Testis (tissue), 3 donors: ENCODE data around the gene MS4A18. TPM values are rescaled to one million over a fixed set of nuclear protein-coding genes. Genes with fewer than 3 reads are reported as not detected.

Experiments
- DNase-seq: peaks from one replicate; pipeline ENCODE4 v3.0.0-alpha.2; 2019
- H3K27ac ChIP-seq, 2 donors: fragments of 200-600 bp; sonication (generic); one replicate each; pipeline ENCODE4 v1.5.1; 2019
- H3K27me3 ChIP-seq: fragments of 200-600 bp; sonication (generic); one replicate; pipeline ENCODE4 v1.5.1; 2019
- H3K36me3 ChIP-seq: fragments of 200-600 bp; sonication (generic); one replicate; pipeline ENCODE4 v1.5.1; 2017; ENCODE audit warnings: low read depth; ENCODE audit errors: missing control alignments
- H3K4me1 ChIP-seq: fragments of 200-600 bp; sonication (generic); one replicate; pipeline ENCODE4 v1.5.1; 2019
- H3K4me3 ChIP-seq, 2 donors: fragments of 200-600 bp; sonication (generic); one replicate each; pipeline ENCODE4 v1.5.1; 2017 to 2019
- H3K9me3 ChIP-seq: fragments of 200-600 bp; sonication (generic); one replicate; pipeline ENCODE4 v1.5.1; 2017
- POLR2A ChIP-seq: fragments of 450-650 bp; IDR thresholded peaks from one replicate; pipeline ENCODE4 v1.6.1; 2017; ENCODE audit warnings: antibody characterized with exemption, mild to moderate bottlenecking, moderate library complexity
- WGBS, 2 donors: methylation state at CpG; one replicate each; pipeline ENCODE4 v1.1.5; 2018; 5-methylcytosine and 5-hydroxymethylcytosine counted together
- intact Hi-C: fragments of 100-400 bp; cut with DNase I; formaldehyde crosslinking; loops from one replicate; pipeline ENCODE4 v1.15.1; 2023; ENCODE audit warnings: low total_unique reads
- polyA plus RNA-seq: library from polyadenylated mRNA; stranded (reverse); fragments of 350-450 nt; fragmentation: Illumina TruSeq; extraction: RNeasy Lipid Tissue Mini Kit (QIAGEN cat#74804); gene quantifications from one replicate; pipeline ENCODE4 v1.2.3, GENCODE V29; 2014; ENCODE audit warnings: low read depth, low replicate concordance; ENCODE audit not compliant: insufficient read depth
- total RNA-seq, 2 donors: library from RNA; depleted of rRNA; stranded (reverse); fragments of >200 nt; gene quantifications; one replicate each; pipeline ENCODE4 v1.2.3, GENCODE V29; 2016
- TF ChIP-seq, protein P1 (sequence below), 3 experiments: fragments of 450-650 bp in 2 of 3; fragments of 200-600 bp in 1 of 3; sonication (generic) in 1 of 3; IDR thresholded peaks; one replicate each; pipeline ENCODE4 v1.5.1; 2016 to 2019; ENCODE audit warnings: antibody characterized with exemption in 3 of 3, mild to moderate bottlenecking in 2 of 3, moderate library complexity in 1 of 3

Gene MS4A18
- total and polyA plus RNA-seq, 3 donors from 2014 or later: 0.50 to 0.96 TPM; not detected in 1

GRCh38 chr11:60777572-60777971 is 53.1 kb downstream of the MS4A18 start:
- no peak overlapping the region for H3K27ac ChIP-seq
- no peak for DNase-seq
- no peaks in the 10 kb centered on the region for H3K9me3 ChIP-seq
- H3K4me3 ChIP-seq: no peak overlapping the region
- WGBS, 2 donors: 36 to 41% methylated on average over 2 of the region's 2 CpGs
- H3K36me3 ChIP-seq: no peaks in the 10 kb centered on the region
- H3K4me1 ChIP-seq: peaks cover 12% of the 10 kb centered on the region
- no peak for TF ChIP-seq POLR2A
- TF ChIP-seq, protein P1, sequence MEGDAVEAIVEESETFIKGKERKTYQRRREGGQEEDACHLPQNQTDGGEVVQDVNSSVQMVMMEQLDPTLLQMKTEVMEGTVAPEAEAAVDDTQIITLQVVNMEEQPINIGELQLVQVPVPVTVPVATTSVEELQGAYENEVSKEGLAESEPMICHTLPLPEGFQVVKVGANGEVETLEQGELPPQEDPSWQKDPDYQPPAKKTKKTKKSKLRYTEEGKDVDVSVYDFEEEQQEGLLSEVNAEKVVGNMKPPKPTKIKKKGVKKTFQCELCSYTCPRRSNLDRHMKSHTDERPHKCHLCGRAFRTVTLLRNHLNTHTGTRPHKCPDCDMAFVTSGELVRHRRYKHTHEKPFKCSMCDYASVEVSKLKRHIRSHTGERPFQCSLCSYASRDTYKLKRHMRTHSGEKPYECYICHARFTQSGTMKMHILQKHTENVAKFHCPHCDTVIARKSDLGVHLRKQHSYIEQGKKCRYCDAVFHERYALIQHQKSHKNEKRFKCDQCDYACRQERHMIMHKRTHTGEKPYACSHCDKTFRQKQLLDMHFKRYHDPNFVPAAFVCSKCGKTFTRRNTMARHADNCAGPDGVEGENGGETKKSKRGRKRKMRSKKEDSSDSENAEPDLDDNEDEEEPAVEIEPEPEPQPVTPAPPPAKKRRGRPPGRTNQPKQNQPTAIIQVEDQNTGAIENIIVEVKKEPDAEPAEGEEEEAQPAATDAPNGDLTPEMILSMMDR (IDR thresholded peaks at IDR 0.05): no peak
- no peaks in the 10 kb centered on the region for H3K27me3 ChIP-seq
- intact Hi-C loops: no loop called here

DNA sequence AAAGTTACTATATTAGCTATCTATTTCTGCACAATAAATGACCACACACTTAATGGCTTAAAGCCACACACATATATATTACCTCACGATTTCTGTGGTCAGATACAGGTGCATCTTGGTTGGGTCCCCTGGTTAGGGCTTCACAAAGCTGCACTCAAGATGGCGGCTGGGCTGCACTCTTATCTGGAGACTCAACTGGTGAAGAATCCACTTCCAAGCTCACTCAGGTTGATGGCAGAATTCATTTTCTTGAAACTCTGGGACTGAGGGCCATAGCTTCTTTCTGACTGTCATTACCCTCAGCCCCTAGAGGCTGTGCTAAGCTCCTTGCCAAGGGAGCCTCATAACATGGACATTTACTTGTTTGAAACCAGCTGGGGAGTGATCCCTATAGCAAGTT is 55.5 kb downstream of the MS4A18 start:
- DNase-seq: no peak
- Histone ChIP-seq H3K27me3 (no peaks in the 10 kb centered on the region), H3K4me3 (no peak overlapping the region), H3K9me3 (no peaks in the 10 kb centered on the region), H3K27ac (no peak overlapping the region), H3K4me1 (peaks cover 6% of the 10 kb centered on the region), H3K36me3 (no peaks in the 10 kb centered on the region)
- 95 to 98% methylated on average over 2 of the region's 2 CpGs for WGBS, 2 donors
- no peak for TF ChIP-seq POLR2A
- TF ChIP-seq, protein P1 (IDR thresholded peaks at IDR 0.05): no peak
- intact Hi-C loops: no loop called here

- no peak for DNase-seq
- Histone ChIP-seq H3K27me3 (no peaks in the 10 kb centered on the region), H3K4me1 (peaks cover 5% of the 10 kb centered on the region), H3K27ac (no peak overlapping the region), H3K4me3 (no peak overlapping the region), H3K9me3 (no peaks in the 10 kb centered on the region), H3K36me3 (no peaks in the 10 kb centered on the region)
- intact Hi-C loops: no loop called here
- TF ChIP-seq, protein P1 (IDR thresholded peaks at IDR 0.05): no peak
- no peak for TF ChIP-seq POLR2A
These were observed 56.3 kb downstream of the MS4A18 start for GRCh38 chr11:60780774-60781173.

GRCh38 chr11:60781286-60781980 is 56.9 kb downstream of the MS4A18 start:
- H3K4me1 ChIP-seq: peaks cover 7% of the 10 kb centered on the region
- no peaks in the 10 kb centered on the region for H3K9me3 ChIP-seq
- no peak for DNase-seq
- intact Hi-C loops: no loop called here
- H3K27me3 ChIP-seq: no peaks in the 10 kb centered on the region
- no peak for TF ChIP-seq POLR2A
- TF ChIP-seq, protein P1 (IDR thresholded peaks at IDR 0.05): no peak
- WGBS, 2 donors: 66 to 69% methylated on average over 7 of the region's 7 CpGs
- no peaks in the 10 kb centered on the region for H3K36me3 ChIP-seq
- no peak overlapping the region for H3K27ac ChIP-seq
- H3K4me3 ChIP-seq: no peak overlapping the region

GRCh38 chr11:60781981-60782316 is 57.4 kb downstream of the MS4A18 start:
- DNase-seq: no peak
- intact Hi-C loops: no loop called here
- 92 to 98% methylated on average over 4 of the region's 4 CpGs for WGBS, 2 donors
- TF ChIP-seq, protein P1 (IDR thresholded peaks at IDR 0.05): no peak
- no peak for TF ChIP-seq POLR2A
- Histone ChIP-seq H3K27ac (no peak overlapping the region), H3K4me3 (no peak overlapping the region), H3K36me3 (no peaks in the 10 kb centered on the region), H3K9me3 (no peaks in the 10 kb centered on the region), H3K27me3 (no peaks in the 10 kb centered on the region), H3K4me1 (peaks cover 12% of the 10 kb centered on the region)
